HL-60 (cell line): ENCODE measurements around the gene ITLN2.

ENCODE experiments used
- CTCF ChIP-seq: IDR thresholded peaks from one replicate; pipeline ENCODE4 v1.5.1; 2011; ENCODE audit warnings: low read length, control low read depth, inconsistent platforms; ENCODE audit not compliant: insufficient read depth
- GABPA ChIP-seq: IDR thresholded peaks from 2 replicates; pipeline ENCODE4 v1.6.1; 2012; ENCODE audit warnings: low read depth
- POLR2AphosphoS5 ChIP-seq: IDR thresholded peaks from 2 replicates; pipeline ENCODE4 v1.6.1; 2012; ENCODE audit warnings: low read depth
- REST ChIP-seq: IDR thresholded peaks from 2 replicates; pipeline ENCODE4 v1.6.1; 2012; ENCODE audit warnings: low read depth; ENCODE audit not compliant: insufficient replicate concordance
- SPI1 ChIP-seq: IDR thresholded peaks from 2 replicates; pipeline ENCODE4 v1.6.1; 2012; ENCODE audit warnings: low read depth, mild to moderate bottlenecking, borderline replicate concordance

GRCh38 chr1:160978510-160978927 lies 23.9 kb upstream of the ITLN2 start:
- TF ChIP-seq CTCF (no peak), POLR2AphosphoS5 (no peak), REST (no peak), SPI1 (no peak), GABPA (no peak)
